Upper lobe of right lung (tissue), 1 donor: Measurements from ENCODE around the gene EYS. TPM values are rescaled to one million over a fixed set of nuclear protein-coding genes. Genes with fewer than 3 reads are reported as not detected.

Experiments
- ATAC-seq: fragments of 200-7000 bp; cut with Tn5 transposase; one replicate; pipeline ENCODE4 v1.9.1; 2020; ENCODE audit warnings: mild to moderate bottlenecking, moderate library complexity
- DNase-seq: peaks from one replicate; pipeline ENCODE4 v3.0.0-alpha.2; 2020
- H3K27ac ChIP-seq: fragments of 200-600 bp; one replicate; pipeline ENCODE4 v1.8.0; 2022
- H3K27me3 ChIP-seq: fragments of 200-600 bp; one replicate; pipeline ENCODE4 v1.8.0; 2022; ENCODE audit warnings: mild to moderate bottlenecking
- H3K36me3 ChIP-seq: fragments of 200-600 bp; one replicate; pipeline ENCODE4 v1.8.0; 2022
- H3K4me1 ChIP-seq: fragments of 200-600 bp; one replicate; pipeline ENCODE4 v1.8.0; 2022
- H3K4me3 ChIP-seq: fragments of 200-600 bp; one replicate; pipeline ENCODE4 v1.8.0; 2022; ENCODE audit warnings: mild to moderate bottlenecking
- H3K9me3 ChIP-seq: fragments of 200-600 bp; one replicate; pipeline ENCODE4 v1.8.0; 2022
- intact Hi-C: fragments of 100-400 bp; cut with DNase I; formaldehyde crosslinking; loops from one replicate; pipeline ENCODE4 v1.11.0; 2022
- total RNA-seq: library from RNA; stranded (reverse); fragmentation: NEBNext Ultra II Directional; extraction: Animal tissue kit (Norgen Biotek cat#: 25700); gene quantifications from one replicate; pipeline ENCODE4 v1.2.1, GENCODE V29; 2021
- TF ChIP-seq, protein P1 (sequence below): fragments of 200-600 bp; IDR thresholded peaks from one replicate; pipeline ENCODE4 v1.8.0; 2022; ENCODE audit warnings: antibody characterized with exemption
- donor health status: DM: no; HTN: yes; CAD: no; lungs with severe emphysema.

The EYS gene
- total RNA-seq, 1 donor from 2014 or later = not detected

- intact Hi-C loops = no loop called here
- Histone ChIP-seq H3K36me3 (no peaks in the 10 kb centered on the region), H3K4me3 (no peak overlapping the region), H3K27me3 (no peaks in the 10 kb centered on the region), H3K27ac (no peak overlapping the region), H3K9me3 (no peaks in the 10 kb centered on the region), H3K4me1 (peaks cover 28% of the 10 kb centered on the region)
- DNase-seq = no peak
- ATAC-seq = no peak
- TF ChIP-seq, protein P1, sequence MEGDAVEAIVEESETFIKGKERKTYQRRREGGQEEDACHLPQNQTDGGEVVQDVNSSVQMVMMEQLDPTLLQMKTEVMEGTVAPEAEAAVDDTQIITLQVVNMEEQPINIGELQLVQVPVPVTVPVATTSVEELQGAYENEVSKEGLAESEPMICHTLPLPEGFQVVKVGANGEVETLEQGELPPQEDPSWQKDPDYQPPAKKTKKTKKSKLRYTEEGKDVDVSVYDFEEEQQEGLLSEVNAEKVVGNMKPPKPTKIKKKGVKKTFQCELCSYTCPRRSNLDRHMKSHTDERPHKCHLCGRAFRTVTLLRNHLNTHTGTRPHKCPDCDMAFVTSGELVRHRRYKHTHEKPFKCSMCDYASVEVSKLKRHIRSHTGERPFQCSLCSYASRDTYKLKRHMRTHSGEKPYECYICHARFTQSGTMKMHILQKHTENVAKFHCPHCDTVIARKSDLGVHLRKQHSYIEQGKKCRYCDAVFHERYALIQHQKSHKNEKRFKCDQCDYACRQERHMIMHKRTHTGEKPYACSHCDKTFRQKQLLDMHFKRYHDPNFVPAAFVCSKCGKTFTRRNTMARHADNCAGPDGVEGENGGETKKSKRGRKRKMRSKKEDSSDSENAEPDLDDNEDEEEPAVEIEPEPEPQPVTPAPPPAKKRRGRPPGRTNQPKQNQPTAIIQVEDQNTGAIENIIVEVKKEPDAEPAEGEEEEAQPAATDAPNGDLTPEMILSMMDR = no peak
Measured at GRCh38 chr6:63672582-63673129, 2034.4 kb downstream of the EYS start.

DNA sequence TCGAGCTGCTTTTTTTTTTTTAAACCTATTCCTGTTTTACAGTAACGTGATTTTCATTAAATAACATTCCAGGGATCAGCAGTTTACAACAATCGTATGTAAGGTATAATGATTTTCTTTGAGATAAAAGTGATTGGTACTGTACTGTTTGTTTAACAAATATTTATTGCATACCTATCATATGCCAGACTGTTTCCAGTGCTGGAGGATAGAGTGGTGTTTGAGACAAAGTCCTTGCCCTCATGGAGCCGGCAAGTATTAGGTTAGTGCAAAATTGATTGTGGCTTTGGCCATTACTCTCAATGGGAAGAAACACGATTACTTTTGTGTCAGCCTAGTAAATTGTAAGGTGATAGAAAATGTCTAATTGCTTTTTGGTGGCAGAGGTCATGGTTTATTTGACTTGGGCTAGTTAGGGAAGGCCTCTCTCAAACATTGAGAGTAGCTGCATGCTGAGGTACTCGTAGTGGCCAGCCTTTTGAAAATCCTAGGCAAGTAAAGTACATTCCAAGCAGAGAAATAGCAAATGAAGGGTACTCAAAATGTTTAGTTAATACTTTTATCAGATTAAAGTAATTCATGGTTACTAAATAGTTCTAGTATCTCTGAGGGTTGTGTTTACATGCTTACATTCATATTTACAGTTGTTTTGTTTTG, 2035.8 kb downstream of the EYS start:
- Histone ChIP-seq H3K4me3 (no peak overlapping the region), H3K4me1 (peaks cover 17% of the 10 kb centered on the region), H3K36me3 (no peaks in the 10 kb centered on the region), H3K9me3 (no peaks in the 10 kb centered on the region), H3K27ac (no peak overlapping the region), H3K27me3 (no peaks in the 10 kb centered on the region)
- intact Hi-C loops = no loop called here
- TF ChIP-seq, protein P1 = no peak
- DNase-seq (no peak), ATAC-seq (peak; percentile 82)
